GM12878 (cell line): ENCODE measurements around the gene DAB2. TPM values are rescaled to one million over a fixed set of nuclear protein-coding genes. Genes with fewer than 3 reads are reported as not detected.

Experiments
- ATAC-seq: fragments of 200-7000 bp; cut with Tn5 transposase; 3 replicates; pipeline ENCODE4 v1.9.1; 2020; ENCODE audit warnings: mild to moderate bottlenecking, moderate library complexity
- BruUV-seq: library from RNA; stranded (reverse); fragments of 400-500 nt; replicated peaks from 2 replicates; lab custom pipeline; 2021; lab: Mats Ljungman, UMichigan
- CTCF ChIA-PET: fragments of 300-600 bp; sonication (Branson Sonifier 250); formaldehyde crosslinking; extraction: SDS; loops from one replicate; lab custom pipeline; 2021; ENCODE audit warnings: inconsistent platforms; lab: Yijun Ruan, JAX
- POLR2A ChIA-PET: fragments of 350-600 bp; formaldehyde crosslinking; extraction: SDS; loops from one replicate; lab custom pipeline; 2021; ENCODE audit warnings: inconsistent platforms; lab: Charles Lee
- RAD21 ChIA-PET: fragments of 300-600 bp; sonication (Branson Sonifier 250); formaldehyde crosslinking; loops from one replicate; lab custom pipeline; 2023; ENCODE audit warnings: antibody characterized with exemption; ENCODE audit not compliant: unreplicated experiment; lab: Charles Lee
- SMC1A ChIA-PET: fragments of 300-600 bp; sonication (Branson Sonifier 250); formaldehyde crosslinking; loops from one replicate; lab custom pipeline; 2023; ENCODE audit not compliant: unreplicated experiment, uncharacterized antibody; lab: Charles Lee
- DNase-seq: peaks from one replicate; pipeline ENCODE4 v3.0.0-alpha.2; 2011; ENCODE audit warnings: low read depth, low spot score
- FAIRE-seq: peaks from 3 replicates; lab custom pipeline; 2011; peaks lifted over from hg19 to GRCh38; lab: Jason Lieb, UNC
- H2AFZ ChIP-seq: 2 replicates; pipeline ENCODE4 v1.6.0; 2011; ENCODE audit warnings: low read depth, low read length, control low read depth; ENCODE audit not compliant: control insufficient read depth
- H3K27ac ChIP-seq: 2 replicates; pipeline ENCODE4 v1.5.1; 2011; ENCODE audit warnings: control low read depth; ENCODE audit not compliant: control insufficient read depth, insufficient read depth
- H3K27me3 ChIP-seq, 2 experiments: replicated peaks in 1 of 2; 2 replicates each; pipeline versions ENCODE4 v1.6.0 to v1.6.1; 2011; ENCODE audit warnings: low read length in 1 of 2; ENCODE audit not compliant: control insufficient read depth in 2 of 2, insufficient read depth in 2 of 2
- H3K36me3 ChIP-seq, 2 experiments: 2 replicates each; pipeline ENCODE4 v1.5.1; 2011; ENCODE audit warnings: low read length in 1 of 2; ENCODE audit not compliant: control insufficient read depth in 2 of 2, insufficient read depth in 2 of 2
- H3K4me1 ChIP-seq: 2 replicates; pipeline ENCODE4 v1.6.1; 2011; ENCODE audit warnings: mild to moderate bottlenecking, low read length, moderate library complexity, mixed read lengths; ENCODE audit not compliant: control insufficient read depth, insufficient read depth
- H3K4me2 ChIP-seq: 2 replicates; pipeline ENCODE4 v1.6.0; 2011; ENCODE audit warnings: control low read depth; ENCODE audit not compliant: control insufficient read depth, insufficient read depth
- H3K4me3 ChIP-seq: fragments of 200-600 bp; sonication (generic); 2 replicates; pipeline ENCODE4 v1.5.1; 2016
- H3K79me2 ChIP-seq: 2 replicates; pipeline ENCODE4 v1.6.0; 2011; ENCODE audit warnings: low read length; ENCODE audit not compliant: control insufficient read depth, insufficient read depth
- H3K9ac ChIP-seq: 2 replicates; pipeline ENCODE4 v1.8.0; 2011; ENCODE audit warnings: low read length, control low read depth, mixed read lengths; ENCODE audit not compliant: control insufficient read depth, insufficient read depth
- H3K9me3 ChIP-seq: replicated peaks from 3 replicates; pipeline ENCODE4 v1.5.1; 2011; ENCODE audit warnings: mild to moderate bottlenecking, low read length; ENCODE audit not compliant: control insufficient read depth, insufficient read depth
- H4K20me1 ChIP-seq: 2 replicates; pipeline ENCODE4 v1.6.0; 2011; ENCODE audit not compliant: control insufficient read depth, insufficient read depth
- BACH1 ChIP-seq: fragments of 450-650 bp; IDR thresholded peaks from 2 replicates; pipeline ENCODE4 v1.6.1; 2017; ENCODE audit warnings: mild to moderate bottlenecking, borderline replicate concordance
- CREB1 ChIP-seq: IDR thresholded peaks from 2 replicates; pipeline ENCODE4 v1.6.1; 2012; ENCODE audit warnings: low read depth, mild to moderate bottlenecking, inconsistent platforms
- GATAD2B ChIP-seq: fragments of 450-650 bp; conservative IDR thresholded peaks from 2 replicates; pipeline ENCODE4 v1.6.1; 2017; ENCODE audit warnings: low read depth, mild to moderate bottlenecking, moderate library complexity
- MXI1 ChIP-seq: fragments of 150-350 bp; IDR thresholded peaks from 2 replicates; pipeline ENCODE4 v1.6.1; 2011; ENCODE audit warnings: low read depth, mild to moderate bottlenecking, inconsistent platforms, low read length, improper control_type of control experiment
- MYC ChIP-seq: IDR thresholded peaks from 2 replicates; pipeline ENCODE4 v1.6.1; 2011; ENCODE audit warnings: mild to moderate bottlenecking, low read length, moderate library complexity, inconsistent platforms; ENCODE audit not compliant: insufficient read depth, insufficient replicate concordance, insufficient read length, severe bottlenecking
- PAX5 ChIP-seq: IDR thresholded peaks from 2 replicates; pipeline ENCODE4 v1.6.1; 2011; ENCODE audit warnings: low read depth, low read length, borderline replicate concordance
- POLR2A ChIP-seq: IDR thresholded peaks from 2 replicates; pipeline ENCODE4 v1.6.1; 2011; ENCODE audit warnings: low read depth, mild to moderate bottlenecking, low read length
- SP1 ChIP-seq: IDR thresholded peaks from one replicate; pipeline ENCODE4 v1.6.1; 2011; ENCODE audit warnings: low read depth, low read length
- in situ Hi-C: fragments of 300-500 bp; cut with MboI; formaldehyde crosslinking; loops from 9 replicates; pipeline ENCODE4 v1.14.3; 2018; ENCODE audit warnings: mixed read lengths
- intact Hi-C: fragments of 100-400 bp; cut with micrococcal nuclease; formaldehyde crosslinking; loops from one replicate; pipeline ENCODE4 v1.14.2; 2022; ENCODE audit not compliant: unreplicated experiment
- polyA plus RNA-seq, 11 experiments: library from polyadenylated mRNA; depleted of rRNA in 4 of 11; unstranded in 6 of 11; stranded (reverse) in 5 of 11; fragments of >200 nt; fragmentation: Nextera tagmentation in 4 of 11; fragmentation: Illumina TruSeq in 1 of 11; extraction: Ambion mirVana in 4 of 11; extraction: Trizol in 1 of 11; gene quantifications; 1 replicate in 1 of 11; 2 replicates in 10 of 11; pipeline versions ENCODE4 v1.2.1 to v1.2.3, GENCODE V29; 2011 to 2016; ENCODE audit warnings: inconsistent platforms in 2 of 11, missing spikeins in 2 of 11, low read depth in 1 of 11
- total RNA-seq, 4 experiments: library from RNA; depleted of rRNA in 3 of 4; stranded (reverse); fragments of >200 nt in 3 of 4; fragmentation: Illumina TruSeq in 1 of 4; extraction: Trizol in 1 of 4; gene quantifications; 2 replicates each; pipeline versions ENCODE4 v1.2.1 to v1.2.3, GENCODE V29; 2013 to 2021
- TF ChIP-seq, protein P1 (sequence below): IDR thresholded peaks from 2 replicates; pipeline ENCODE4 v1.6.1; 2012; ENCODE audit warnings: low read depth, low read length, improper control_type of control experiment
- TF ChIP-seq, protein P2 (sequence below): fragments of 450-650 bp; IDR thresholded peaks from 2 replicates; pipeline ENCODE4 v1.6.1; 2018; ENCODE audit warnings: mild to moderate bottlenecking, low read depth, moderate library complexity; ENCODE audit not compliant: partially characterized antibody
- TF ChIP-seq, protein P3 (sequence below): IDR thresholded peaks from 2 replicates; pipeline ENCODE4 v1.6.1; 2012; ENCODE audit warnings: mild to moderate bottlenecking, low read depth, low read length
- TF ChIP-seq, protein P4 (sequence below): fragments of 450-650 bp; IDR thresholded peaks from 2 replicates; pipeline ENCODE4 v1.6.1; 2017; ENCODE audit warnings: borderline replicate concordance
- TF ChIP-seq, protein P5 (sequence below): fragments of 450-650 bp; IDR thresholded peaks from 2 replicates; pipeline ENCODE4 v1.6.1; 2017; ENCODE audit warnings: low read depth, mild to moderate bottlenecking, moderate library complexity

DAB2 gene
- total and polyA plus RNA-seq, 10 of the 15 experiments (the other 5 are each of a cell fraction or from before 2014, with no cell fraction given), result 0.05 to 0.23 (median 0.11) TPM; not detected in 7

DNA sequence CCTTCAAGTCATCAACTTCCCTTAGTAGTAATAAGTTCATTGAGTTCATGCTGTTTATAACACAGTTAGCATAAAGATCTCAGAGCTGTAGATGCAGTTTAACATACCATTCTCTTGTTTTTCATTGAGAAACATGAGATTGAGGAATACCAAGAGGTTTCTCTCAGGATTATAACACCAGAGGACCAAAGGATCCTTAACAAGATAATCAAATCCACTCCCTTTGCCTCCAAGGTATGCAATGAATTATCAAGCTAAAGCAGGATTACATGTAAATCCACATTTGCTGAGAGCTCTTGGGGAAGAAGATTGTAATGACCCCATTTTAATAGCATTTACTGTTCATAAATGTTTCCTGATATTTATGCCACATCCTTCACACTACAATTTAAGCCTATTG, 35.1 kb upstream of the DAB2 start:
- ChIA-PET SMC1A (interaction anchor here (1.4 kb wide), 1 partner anchor 16 kb away, joined by 5 read pairs; no protein-coding TSS in a partner anchor), POLR2A (no interaction called here), CTCF (interaction anchor here (0.6 to 1.3 kb wide), 3 partner anchors 13 to 303 kb away, joined by 3 read pairs; no protein-coding TSS in a partner anchor), RAD21 (no interaction called here)
- Histone ChIP-seq H3K36me3 (no peaks in the 10 kb centered on the region), H3K4me3 (no peak overlapping the region), H3K27me3 (no peaks in the 10 kb centered on the region), H3K27ac (no peak overlapping the region), H3K79me2 (no peaks in the 10 kb centered on the region), H3K9me3 (no peaks in the 10 kb centered on the region), H2AFZ (no peak overlapping the region), H3K4me1 (no peaks in the 10 kb centered on the region), H3K9ac (no peak overlapping the region), H3K4me2 (no peak overlapping the region), H4K20me1 (no peaks in the 10 kb centered on the region)
- ATAC-seq (no peak), FAIRE-seq (no peak), DNase-seq (no peak)
- no TSS peak for BruUV-seq
- intact Hi-C loops (no loop called here), in situ Hi-C loops (no loop called here)
- TF ChIP-seq MXI1 (no peak), SP1 (no peak), MYC (no peak), CREB1 (no peak), POLR2A (no peak), GATAD2B (no peak), PAX5 (no peak), BACH1 (no peak)
- TF ChIP-seq, protein P1, sequence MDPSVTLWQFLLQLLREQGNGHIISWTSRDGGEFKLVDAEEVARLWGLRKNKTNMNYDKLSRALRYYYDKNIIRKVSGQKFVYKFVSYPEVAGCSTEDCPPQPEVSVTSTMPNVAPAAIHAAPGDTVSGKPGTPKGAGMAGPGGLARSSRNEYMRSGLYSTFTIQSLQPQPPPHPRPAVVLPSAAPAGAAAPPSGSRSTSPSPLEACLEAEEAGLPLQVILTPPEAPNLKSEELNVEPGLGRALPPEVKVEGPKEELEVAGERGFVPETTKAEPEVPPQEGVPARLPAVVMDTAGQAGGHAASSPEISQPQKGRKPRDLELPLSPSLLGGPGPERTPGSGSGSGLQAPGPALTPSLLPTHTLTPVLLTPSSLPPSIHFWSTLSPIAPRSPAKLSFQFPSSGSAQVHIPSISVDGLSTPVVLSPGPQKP, result no peak
- TF ChIP-seq, protein P2, sequence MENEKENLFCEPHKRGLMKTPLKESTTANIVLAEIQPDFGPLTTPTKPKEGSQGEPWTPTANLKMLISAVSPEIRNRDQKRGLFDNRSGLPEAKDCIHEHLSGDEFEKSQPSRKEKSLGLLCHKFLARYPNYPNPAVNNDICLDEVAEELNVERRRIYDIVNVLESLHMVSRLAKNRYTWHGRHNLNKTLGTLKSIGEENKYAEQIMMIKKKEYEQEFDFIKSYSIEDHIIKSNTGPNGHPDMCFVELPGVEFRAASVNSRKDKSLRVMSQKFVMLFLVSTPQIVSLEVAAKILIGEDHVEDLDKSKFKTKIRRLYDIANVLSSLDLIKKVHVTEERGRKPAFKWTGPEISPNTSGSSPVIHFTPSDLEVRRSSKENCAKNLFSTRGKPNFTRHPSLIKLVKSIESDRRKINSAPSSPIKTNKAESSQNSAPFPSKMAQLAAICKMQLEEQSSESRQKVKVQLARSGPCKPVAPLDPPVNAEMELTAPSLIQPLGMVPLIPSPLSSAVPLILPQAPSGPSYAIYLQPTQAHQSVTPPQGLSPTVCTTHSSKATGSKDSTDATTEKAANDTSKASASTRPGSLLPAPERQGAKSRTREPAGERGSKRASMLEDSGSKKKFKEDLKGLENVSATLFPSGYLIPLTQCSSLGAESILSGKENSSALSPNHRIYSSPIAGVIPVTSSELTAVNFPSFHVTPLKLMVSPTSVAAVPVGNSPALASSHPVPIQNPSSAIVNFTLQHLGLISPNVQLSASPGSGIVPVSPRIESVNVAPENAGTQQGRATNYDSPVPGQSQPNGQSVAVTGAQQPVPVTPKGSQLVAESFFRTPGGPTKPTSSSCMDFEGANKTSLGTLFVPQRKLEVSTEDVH, result no peak
- TF ChIP-seq, protein P3, sequence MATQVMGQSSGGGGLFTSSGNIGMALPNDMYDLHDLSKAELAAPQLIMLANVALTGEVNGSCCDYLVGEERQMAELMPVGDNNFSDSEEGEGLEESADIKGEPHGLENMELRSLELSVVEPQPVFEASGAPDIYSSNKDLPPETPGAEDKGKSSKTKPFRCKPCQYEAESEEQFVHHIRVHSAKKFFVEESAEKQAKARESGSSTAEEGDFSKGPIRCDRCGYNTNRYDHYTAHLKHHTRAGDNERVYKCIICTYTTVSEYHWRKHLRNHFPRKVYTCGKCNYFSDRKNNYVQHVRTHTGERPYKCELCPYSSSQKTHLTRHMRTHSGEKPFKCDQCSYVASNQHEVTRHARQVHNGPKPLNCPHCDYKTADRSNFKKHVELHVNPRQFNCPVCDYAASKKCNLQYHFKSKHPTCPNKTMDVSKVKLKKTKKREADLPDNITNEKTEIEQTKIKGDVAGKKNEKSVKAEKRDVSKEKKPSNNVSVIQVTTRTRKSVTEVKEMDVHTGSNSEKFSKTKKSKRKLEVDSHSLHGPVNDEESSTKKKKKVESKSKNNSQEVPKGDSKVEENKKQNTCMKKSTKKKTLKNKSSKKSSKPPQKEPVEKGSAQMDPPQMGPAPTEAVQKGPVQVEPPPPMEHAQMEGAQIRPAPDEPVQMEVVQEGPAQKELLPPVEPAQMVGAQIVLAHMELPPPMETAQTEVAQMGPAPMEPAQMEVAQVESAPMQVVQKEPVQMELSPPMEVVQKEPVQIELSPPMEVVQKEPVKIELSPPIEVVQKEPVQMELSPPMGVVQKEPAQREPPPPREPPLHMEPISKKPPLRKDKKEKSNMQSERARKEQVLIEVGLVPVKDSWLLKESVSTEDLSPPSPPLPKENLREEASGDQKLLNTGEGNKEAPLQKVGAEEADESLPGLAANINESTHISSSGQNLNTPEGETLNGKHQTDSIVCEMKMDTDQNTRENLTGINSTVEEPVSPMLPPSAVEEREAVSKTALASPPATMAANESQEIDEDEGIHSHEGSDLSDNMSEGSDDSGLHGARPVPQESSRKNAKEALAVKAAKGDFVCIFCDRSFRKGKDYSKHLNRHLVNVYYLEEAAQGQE, result no peak
- TF ChIP-seq, protein P4, sequence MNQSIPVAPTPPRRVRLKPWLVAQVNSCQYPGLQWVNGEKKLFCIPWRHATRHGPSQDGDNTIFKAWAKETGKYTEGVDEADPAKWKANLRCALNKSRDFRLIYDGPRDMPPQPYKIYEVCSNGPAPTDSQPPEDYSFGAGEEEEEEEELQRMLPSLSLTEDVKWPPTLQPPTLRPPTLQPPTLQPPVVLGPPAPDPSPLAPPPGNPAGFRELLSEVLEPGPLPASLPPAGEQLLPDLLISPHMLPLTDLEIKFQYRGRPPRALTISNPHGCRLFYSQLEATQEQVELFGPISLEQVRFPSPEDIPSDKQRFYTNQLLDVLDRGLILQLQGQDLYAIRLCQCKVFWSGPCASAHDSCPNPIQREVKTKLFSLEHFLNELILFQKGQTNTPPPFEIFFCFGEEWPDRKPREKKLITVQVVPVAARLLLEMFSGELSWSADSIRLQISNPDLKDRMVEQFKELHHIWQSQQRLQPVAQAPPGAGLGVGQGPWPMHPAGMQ, result no peak
- TF ChIP-seq, protein P5, sequence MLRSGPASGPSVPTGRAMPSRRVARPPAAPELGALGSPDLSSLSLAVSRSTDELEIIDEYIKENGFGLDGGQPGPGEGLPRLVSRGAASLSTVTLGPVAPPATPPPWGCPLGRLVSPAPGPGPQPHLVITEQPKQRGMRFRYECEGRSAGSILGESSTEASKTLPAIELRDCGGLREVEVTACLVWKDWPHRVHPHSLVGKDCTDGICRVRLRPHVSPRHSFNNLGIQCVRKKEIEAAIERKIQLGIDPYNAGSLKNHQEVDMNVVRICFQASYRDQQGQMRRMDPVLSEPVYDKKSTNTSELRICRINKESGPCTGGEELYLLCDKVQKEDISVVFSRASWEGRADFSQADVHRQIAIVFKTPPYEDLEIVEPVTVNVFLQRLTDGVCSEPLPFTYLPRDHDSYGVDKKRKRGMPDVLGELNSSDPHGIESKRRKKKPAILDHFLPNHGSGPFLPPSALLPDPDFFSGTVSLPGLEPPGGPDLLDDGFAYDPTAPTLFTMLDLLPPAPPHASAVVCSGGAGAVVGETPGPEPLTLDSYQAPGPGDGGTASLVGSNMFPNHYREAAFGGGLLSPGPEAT, result no peak
